ENCODE data around the gene ARNT2. TPM values are rescaled to one million over a fixed set of nuclear protein-coding genes. Genes with fewer than 3 reads are reported as not detected.

ARNT2 gene
- total and polyA plus RNA-seq, 2 of the 13 experiments (the other 11 are each of a cell fraction or from before 2014, with no cell fraction given), result 0.69 to 1.7 TPM

- no peaks in the 10 kb centered on the region for H3K9me3 ChIP-seq (ENCODE audit: low read length)
- H3K27me3 ChIP-seq (ENCODE audit: control insufficient read depth in 1 of 2, insufficient read depth in 2 of 2, low read length in 2 of 2), result peaks cover 3% of the 10 kb centered on the region in 2 experiments; a peak in 2 of 5 replicates
- ChIA-PET POLR2A (no interaction called here), CTCF (ENCODE audit: low intra/inter-chr PET ratio, low total read pairs) (no interaction called here)
- WGBS (ENCODE audit: low lambda C conversion rate), result 60% methylated on average over 4 of the region's 7 CpGs
- intact Hi-C loops (cut with micrococcal nuclease; ENCODE audit: unreplicated experiment), result no loop called here
- H3K9ac ChIP-seq (ENCODE audit: insufficient read depth, low read depth, low read length), result no peak overlapping the region
- no peak overlapping the region for H3K27ac ChIP-seq (ENCODE audit: extremely low read length, insufficient read depth, low read length)
- H2AFZ ChIP-seq (ENCODE audit: low read length), result no peak overlapping the region
- no peaks in the 10 kb centered on the region for H3K36me3 ChIP-seq (replicated peaks in 1 of 2; ENCODE audit: control insufficient read depth in 1 of 2, insufficient read depth in 2 of 2, low read length in 2 of 2)
- in situ Hi-C loops (cut with HindIII; ENCODE audit: extremely low pct_ligation_motif_present, low pct_unique_long_range_greater_than_20kb), result no loop called here
- no TSS peak for BruUV-seq (replicated peaks)
- DNase-seq (ENCODE audit: low spot score) (no peak), FAIRE-seq (no peak), ATAC-seq (no peak)
- H3K4me1 ChIP-seq (ENCODE audit: insufficient read depth, low read length), result no peaks in the 10 kb centered on the region
- H4K20me1 ChIP-seq (ENCODE audit: insufficient read depth, low read length), result no peaks in the 10 kb centered on the region; the same call in 1 of the 2 replicates
- H3K79me2 ChIP-seq (ENCODE audit: insufficient read depth, low read length), result no peaks in the 10 kb centered on the region
- H3K4me2 ChIP-seq (ENCODE audit: low read depth, low read length), result no peak overlapping the region
- no peak overlapping the region for H3K4me3 ChIP-seq (replicated peaks in 1 of 3; ENCODE audit: insufficient read depth in 1 of 3, low read depth in 2 of 3, low read length in 3 of 3)
- TF ChIP-seq ZNF567 (CRISPR knock-in tag; IDR thresholded peaks at IDR 0.05; ENCODE audit: borderline replicate concordance), result no peak
- TF ChIP-seq ZNF879 (CRISPR knock-in tag; IDR thresholded peaks at IDR 0.05), result no peak
- TF ChIP-seq RNF2 (conservative IDR thresholded peaks at IDR 0.05; ENCODE audit: low read depth), result no peak
- TF ChIP-seq ZNF292 (CRISPR knock-in tag; IDR thresholded peaks at IDR 0.05; ENCODE audit: borderline replicate concordance, low read depth), result no peak
- TF ChIP-seq ZNF136 (CRISPR knock-in tag; IDR thresholded peaks at IDR 0.05; ENCODE audit: low read depth), result no peak
- TF ChIP-seq ZNF800 (CRISPR knock-in tag; IDR thresholded peaks at IDR 0.05), result no peak
- no peak for TF ChIP-seq ZBTB4 (CRISPR knock-in tag; IDR thresholded peaks at IDR 0.05; ENCODE audit: borderline replicate concordance)
- no peak for TF ChIP-seq ZSCAN20 (CRISPR knock-in tag; IDR thresholded peaks at IDR 0.05; ENCODE audit: borderline replicate concordance)
- no peak for TF ChIP-seq ZNF44 (CRISPR knock-in tag; IDR thresholded peaks at IDR 0.05)
- TF ChIP-seq ZBTB3 (CRISPR knock-in tag; IDR thresholded peaks at IDR 0.05; ENCODE audit: borderline replicate concordance, low read depth), result no peak
- TF ChIP-seq IKZF4 (CRISPR knock-in tag; IDR thresholded peaks at IDR 0.05; ENCODE audit: borderline replicate concordance, low read depth, not compliant biosample characterization), result no peak
- no peak for TF ChIP-seq ETS1 (CRISPR knock-in tag; IDR thresholded peaks at IDR 0.05)
- no peak for TF ChIP-seq PAWR (CRISPR knock-in tag; IDR thresholded peaks at IDR 0.05; ENCODE audit: borderline replicate concordance)
- TF ChIP-seq GABPA (IDR thresholded peaks at IDR 0.05; ENCODE audit: low read depth, low read length), result no peak
- TF ChIP-seq GABPA (CRISPR knock-in tag; IDR thresholded peaks at IDR 0.05; ENCODE audit: low read depth), result no peak
- no peak for TF ChIP-seq TFAP4 (IDR thresholded peaks at IDR 0.05; ENCODE audit: borderline replicate concordance, low read depth)
- no peak for TF ChIP-seq ARNT2 (CRISPR knock-in tag; IDR thresholded peaks at IDR 0.05; ENCODE audit: low read depth)
- no peak for TF ChIP-seq ZIK1 (CRISPR knock-in tag; IDR thresholded peaks at IDR 0.05; ENCODE audit: borderline replicate concordance, low read depth)
Measured at GRCh38 chr15:80630981-80631380, 226.8 kb downstream of the ARNT2 start.

Data from HepG2 (cell line).